ENCODE measurements around the gene MACROD2.

The MACROD2 gene

GRCh38 chr20:15812696-15813095 lies 1817.4 kb downstream of the MACROD2 start:
- DNase-seq = no peak

DNA sequence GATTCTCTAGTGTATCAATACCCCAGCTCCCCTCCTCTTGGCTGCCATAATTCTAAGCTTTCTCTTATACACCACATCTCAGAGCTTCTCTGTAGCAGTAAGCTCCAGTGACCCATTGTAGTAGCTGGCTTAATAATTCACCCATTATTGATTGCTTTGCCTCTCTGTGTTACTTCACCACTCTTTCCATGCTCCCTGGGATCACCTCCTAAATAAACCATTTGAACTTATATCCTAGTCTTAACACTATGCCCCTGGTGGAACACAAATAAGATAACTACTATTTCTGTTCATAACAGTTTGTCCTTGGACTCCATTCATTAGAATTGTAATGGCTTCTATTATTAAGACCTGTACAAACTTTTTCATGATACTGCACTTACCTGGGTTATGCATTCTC lies 1819.0 kb downstream of the MACROD2 start:
- DNase-seq = no peak

- DNase-seq = no peak
Observed at GRCh38 chr20:15814911-15815310, 1819.6 kb downstream of the MACROD2 start.

DNA sequence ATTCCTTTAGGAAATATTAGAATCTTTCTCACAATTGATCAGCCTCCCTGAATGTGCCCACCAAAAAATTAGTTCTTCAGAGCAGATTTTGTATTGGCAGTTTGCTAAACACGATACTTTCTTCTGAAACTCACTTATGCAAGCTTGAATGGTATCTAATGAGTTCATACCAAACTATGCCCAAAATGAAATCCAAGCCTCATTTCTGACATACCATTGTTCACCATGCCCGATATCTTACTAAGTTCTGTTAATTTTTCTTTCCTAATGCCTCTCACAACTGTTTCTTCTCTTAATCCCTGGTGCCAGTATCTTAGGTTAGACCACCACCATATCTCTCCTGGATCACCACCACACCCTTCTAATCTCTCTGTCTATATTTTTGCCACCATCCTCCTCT lies 1822.0 kb downstream of the MACROD2 start:
- no peak for DNase-seq

GRCh38 chr20:15818651-15819071 lies 1823.3 kb downstream of the MACROD2 start:
- no peak for DNase-seq

GRCh38 chr20:15823718-15824117 lies 1828.4 kb downstream of the MACROD2 start:
- DNase-seq = no peak

- no peak for DNase-seq
Observed at GRCh38 chr20:15827628-15828027, 1832.3 kb downstream of the MACROD2 start.

DNA sequence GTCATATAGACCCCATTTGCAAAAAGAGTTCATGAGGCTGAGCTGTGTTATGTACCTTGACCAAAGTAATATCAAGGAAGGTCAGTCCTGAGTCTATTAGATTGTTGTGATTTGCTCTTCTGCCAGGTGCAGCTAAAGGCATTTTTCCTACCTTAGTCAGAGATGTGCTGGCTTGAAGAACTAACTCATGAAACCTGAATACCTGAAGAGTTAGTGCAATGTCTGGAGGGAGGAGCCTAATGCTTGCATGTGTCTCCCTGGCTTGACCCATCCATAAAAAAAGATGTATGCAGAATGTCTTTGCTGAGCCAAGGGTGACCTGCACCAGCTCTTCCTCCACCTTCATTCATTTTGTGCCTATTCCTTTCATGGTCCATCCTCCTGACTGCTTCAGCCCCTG lies 1835.9 kb downstream of the MACROD2 start:
- DNase-seq = no peak

- no peak for DNase-seq
Observed at GRCh38 chr20:15832512-15832911, 1837.2 kb downstream of the MACROD2 start.

DNA sequence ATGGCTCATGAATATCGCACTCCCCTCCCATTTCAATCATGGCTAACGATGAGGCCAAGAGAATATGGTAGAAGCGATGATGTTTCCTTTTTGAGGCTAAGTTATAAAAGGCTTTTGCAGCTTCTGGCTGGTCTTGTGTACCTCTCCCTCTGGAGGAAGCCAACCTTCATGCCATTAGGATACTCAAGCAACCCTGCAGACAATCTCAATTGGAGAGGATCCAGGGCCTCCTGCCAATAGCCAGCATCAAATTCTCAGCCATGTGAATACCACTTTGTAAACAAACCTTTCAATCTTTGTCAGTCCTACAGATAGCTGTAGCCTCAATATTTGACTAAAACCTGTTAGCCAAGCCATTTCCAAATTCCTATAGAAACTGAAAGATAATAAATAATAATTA lies 1839.5 kb downstream of the MACROD2 start:
- no peak for DNase-seq

- no peak for DNase-seq
Observed at GRCh38 chr20:15835811-15836210, 1840.5 kb downstream of the MACROD2 start.

GRCh38 chr20:15836634-15837033 lies 1841.3 kb downstream of the MACROD2 start:
- no peak for DNase-seq

- no peak for DNase-seq
Observed at GRCh38 chr20:15837563-15837962, 1842.2 kb downstream of the MACROD2 start.

GRCh38 chr20:15838466-15838865 lies 1843.2 kb downstream of the MACROD2 start:
- DNase-seq = no peak

GRCh38 chr20:15840636-15841301 lies 1845.5 kb downstream of the MACROD2 start:
- no peak for DNase-seq

DNA sequence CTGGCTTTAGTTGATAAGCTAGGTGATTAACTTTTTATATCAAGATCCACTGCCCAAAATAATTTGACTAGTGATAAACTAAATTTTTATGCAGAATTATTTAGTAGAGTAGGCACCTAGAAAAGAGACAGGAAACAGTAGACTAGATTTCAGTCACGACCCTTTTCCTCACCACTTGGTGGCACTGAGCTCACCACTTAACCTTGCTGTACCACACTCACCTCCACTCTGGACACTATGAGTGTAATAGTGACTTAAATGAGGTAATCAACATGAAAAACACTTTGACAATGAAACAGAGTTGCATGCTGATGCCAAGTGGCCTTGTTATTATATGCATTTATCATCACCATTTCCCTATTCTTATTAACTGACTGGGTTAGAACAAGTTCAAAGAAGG lies 1847.6 kb downstream of the MACROD2 start:
- no peak for DNase-seq

GRCh38 chr20:15843777-15844176 lies 1848.5 kb downstream of the MACROD2 start:
- no peak for DNase-seq

DNA sequence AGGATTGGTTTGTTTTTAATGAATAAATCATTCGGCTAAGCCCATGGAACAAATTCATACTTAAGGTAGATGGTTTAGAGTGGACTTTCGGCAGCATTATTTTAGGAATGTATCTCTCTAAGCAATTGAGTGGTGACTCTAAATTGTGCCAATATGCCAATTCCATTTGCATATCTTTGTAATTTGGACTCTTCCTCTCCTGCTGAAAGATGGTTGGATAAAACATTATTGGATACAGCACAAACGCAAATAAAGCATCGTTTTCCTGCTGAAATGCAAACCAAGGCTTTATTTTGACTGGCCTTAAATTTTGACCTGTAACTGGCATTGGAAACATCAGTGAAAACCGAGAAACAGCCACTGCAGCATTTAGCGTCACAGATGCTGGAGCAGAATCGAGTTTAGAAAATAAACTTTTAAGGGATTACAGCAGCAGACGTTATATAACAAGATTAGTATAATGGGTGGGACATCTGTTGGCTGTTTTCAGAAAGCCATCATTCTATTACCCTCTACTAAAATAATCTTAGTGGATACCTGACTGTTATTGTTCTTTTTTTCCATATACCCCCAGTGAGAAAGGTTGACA lies 1852.0 kb downstream of the MACROD2 start:
- DNase-seq = no peak

- no peak for DNase-seq
Observed at GRCh38 chr20:15848126-15848525, 1852.8 kb downstream of the MACROD2 start.

GRCh38 chr20:15848995-15849610 lies 1853.8 kb downstream of the MACROD2 start:
- no peak for DNase-seq

GRCh38 chr20:15851576-15852215 lies 1856.4 kb downstream of the MACROD2 start:
- DNase-seq = no peak

DNA sequence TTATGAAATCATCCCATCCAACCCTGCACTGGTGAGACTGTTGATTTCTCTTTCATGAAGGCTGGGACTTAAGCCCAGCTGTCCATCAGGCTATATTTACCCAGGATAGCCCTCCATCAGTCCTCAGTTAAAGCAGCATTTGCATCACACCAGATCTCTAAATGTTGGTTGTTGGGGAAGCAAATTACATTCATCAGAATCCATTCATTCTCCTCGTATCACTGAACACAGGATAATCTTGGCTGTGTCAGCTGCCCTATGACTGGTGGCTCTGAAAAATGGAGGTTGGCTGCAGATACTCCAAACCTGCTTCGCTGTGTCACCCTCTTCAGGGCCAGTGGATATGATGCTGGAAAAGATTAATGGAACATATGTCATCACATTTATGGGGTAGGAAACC lies 1859.6 kb downstream of the MACROD2 start:
- no peak for DNase-seq

GRCh38 chr20:15857173-15857784 lies 1862.0 kb downstream of the MACROD2 start:
- no peak for DNase-seq

GRCh38 chr20:15859061-15859460 lies 1863.7 kb downstream of the MACROD2 start:
- no peak for DNase-seq

Measured in stimulated activated CD4-positive, alpha-beta T cell treated with anti-CD3 and anti-CD28 coated beads, Interleukin-12 subunit alpha, Interleukin-12 subunit beta, amount 100 ng/mL, for 4 hours (primary cell).